ENCODE data around the gene LRGUK.

DNA sequence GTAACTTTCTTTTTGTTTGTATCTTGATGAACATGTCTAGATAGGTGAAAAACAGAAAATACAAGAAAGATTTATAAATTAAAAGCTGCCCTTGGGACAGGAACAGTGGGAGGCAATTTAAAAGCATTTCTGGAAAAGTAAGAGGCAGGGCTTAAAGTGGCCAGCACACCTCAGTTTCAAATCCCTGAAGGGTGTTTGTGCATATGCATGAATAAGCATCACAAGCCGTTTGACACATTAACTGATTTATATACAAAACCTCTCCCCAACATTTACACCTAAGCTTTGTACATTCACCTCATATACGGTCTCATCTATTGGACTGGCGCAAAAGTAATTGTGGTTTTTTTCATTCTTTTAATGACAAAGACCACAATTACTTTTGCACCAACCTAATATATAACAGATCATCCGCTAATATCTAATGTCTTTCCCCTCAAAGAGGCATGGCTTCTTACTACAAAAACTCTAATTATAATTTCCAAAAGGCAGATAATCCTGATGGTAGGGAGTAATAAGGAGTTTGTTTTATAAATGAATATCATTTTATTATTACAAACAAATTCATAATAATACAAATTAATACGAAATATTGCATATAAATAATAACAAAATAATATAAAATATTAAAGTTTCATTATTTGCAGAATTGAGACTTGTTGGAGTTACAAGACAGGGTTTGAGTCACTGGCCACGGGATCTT is 48.3 kb downstream of the LRGUK start:
- TF ChIP-seq CTCF (IDR thresholded peaks at IDR 0.05) (no peak), POLR2A (IDR thresholded peaks at IDR 0.05) (no peak)

All from esophagus squamous epithelium (tissue), 4 donors.